ENCODE measurements around the gene CDK5.
A peak's percentile ranks its signal among the peaks of the same experiment; 100 is the strongest.
"Not testable (repeated sequence)": the region's sequence is repeated elsewhere in the genome, so short reads cannot be mapped to it uniquely, and the experiment has no call there.

Gene CDK5

GRCh38 chr7:151033864-151034249 is 23.8 kb downstream of the CDK5 start:
- DNase-seq (ENCODE audit: low spot score): no peak

GRCh38 chr7:151032936-151033863 is 24.5 kb downstream of the CDK5 start:
- no peak for DNase-seq (ENCODE audit: low spot score)

GRCh38 chr7:151031011-151031410 is 26.7 kb downstream of the CDK5 start:
- no peak for DNase-seq (ENCODE audit: low spot score)

DNA sequence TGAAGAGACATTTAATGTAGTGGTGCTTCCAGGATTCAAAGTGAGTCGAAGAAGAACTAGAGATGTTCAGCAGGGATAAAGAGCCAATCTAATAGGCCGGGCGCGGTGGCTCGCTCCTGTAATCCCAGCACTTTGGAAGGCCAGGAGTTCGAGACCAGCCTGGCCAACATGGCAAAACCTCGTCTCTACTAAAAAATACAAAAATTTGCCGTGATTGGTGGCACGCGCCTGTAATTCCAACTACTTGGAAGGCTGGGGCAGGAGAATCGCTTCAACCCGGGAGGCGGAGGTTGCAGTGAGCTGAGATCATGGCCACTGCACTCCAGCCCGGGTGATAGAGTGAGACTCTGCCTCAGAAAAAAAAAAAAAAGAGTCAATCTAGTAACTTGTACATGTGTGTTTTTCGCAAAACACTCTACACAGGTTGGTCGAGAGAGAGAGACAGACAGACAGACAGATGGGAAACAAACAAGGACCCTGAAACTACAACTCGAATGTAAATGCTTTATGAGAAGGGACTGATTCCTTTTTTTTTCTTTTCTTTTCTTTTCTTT is 28.7 kb downstream of the CDK5 start:
- DNase-seq (ENCODE audit: low spot score): peak; percentile 13

- DNase-seq (ENCODE audit: low spot score): peak; percentile 99
Observed at GRCh38 chr7:151028131-151028947, 29.4 kb downstream of the CDK5 start, which contains the start of gene ABCB8. Gene ABCB8 (plus strand): TSS chr7:151028450. CDS start chr7:151028516, 66 bp downstream.

DNA sequence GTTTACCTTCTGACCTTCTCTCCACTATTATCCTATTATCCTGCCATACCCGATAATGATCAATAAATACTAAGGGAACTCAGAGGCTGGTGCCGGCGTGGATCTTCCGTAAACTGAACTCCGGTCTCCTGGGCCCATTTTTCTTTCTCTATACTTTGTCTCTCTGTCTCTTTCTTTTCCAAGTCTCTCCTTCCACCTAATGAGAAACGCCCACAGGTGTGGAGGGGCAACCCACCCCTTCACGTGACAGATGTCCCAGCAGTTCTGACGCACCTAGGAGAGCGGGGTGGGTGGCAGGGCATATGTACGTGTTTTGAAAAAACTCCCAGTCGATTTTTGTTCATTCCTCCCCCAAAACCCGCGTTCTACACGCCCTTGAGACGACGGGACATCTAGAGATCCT is 30.0 kb downstream of the CDK5 start:
- not testable (repeated sequence) for DNase-seq (ENCODE audit: low spot score)

GRCh38 chr7:151026771-151027727 is 30.6 kb downstream of the CDK5 start:
- peak; percentile 63 for DNase-seq (ENCODE audit: low spot score)

DNA sequence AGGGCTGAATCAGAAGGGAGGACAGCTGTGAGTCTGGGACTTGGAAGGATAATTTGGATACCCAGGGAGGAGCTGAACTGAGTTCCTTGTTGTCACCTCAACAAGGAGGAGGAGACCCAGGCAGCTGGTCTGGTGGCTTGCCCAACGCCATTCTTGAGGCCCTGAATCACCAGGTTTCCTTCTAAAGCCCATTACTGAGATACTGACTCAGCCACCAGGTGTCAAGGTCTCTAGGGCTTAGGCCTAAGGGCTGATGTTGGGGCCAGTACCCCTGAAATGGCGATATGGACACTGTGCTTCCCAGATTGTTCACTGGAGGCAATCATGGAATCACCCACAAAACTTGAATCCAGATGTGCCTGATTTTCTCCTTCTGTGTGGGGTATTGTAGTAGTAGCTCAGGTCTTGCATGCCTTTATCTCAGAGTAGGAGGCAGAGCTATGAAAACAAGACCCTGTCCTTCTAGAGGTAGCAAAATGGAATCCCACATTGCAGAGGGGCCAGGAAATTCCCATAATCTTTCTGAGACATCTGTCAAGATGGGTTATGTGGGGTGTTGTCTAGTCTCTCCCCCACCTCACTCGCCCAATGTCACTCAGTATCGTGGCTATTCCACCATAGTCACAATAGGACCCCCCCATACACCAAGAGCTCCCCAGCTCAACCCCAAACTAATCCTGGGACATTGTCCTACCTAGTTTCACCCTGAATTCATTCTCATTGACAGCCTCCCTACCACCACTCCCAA is 31.6 kb downstream of the CDK5 start:
- DNase-seq (ENCODE audit: low spot score): peak; percentile 13

DNA sequence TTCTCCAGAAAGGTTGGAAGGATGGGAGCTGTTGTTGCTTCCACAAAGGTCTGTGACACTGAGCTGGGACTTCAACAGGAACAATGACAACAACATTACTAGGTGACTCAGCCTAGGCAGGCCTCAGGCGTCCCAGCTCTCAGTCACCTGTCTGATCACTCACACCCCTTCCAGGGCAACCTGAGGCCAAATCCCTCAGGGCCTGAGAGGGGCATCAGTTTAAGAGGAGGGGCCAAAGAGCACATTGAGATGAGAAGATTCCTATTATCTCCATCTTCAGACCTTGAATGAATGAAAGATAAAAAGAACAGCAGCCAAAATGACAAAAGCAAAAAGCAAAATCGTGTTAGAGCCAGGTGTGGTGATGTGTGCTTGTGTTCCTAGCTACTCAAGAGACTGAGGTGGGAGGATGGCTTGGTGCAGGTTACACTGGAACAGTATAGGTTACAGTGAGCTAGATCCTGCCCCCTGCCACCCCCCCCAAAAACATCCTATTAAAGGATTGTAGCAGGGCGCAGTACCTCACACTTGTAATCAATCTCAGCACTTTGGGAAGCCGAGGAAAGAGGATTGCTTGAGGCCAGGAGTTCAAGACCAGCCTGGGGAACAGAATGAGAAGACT is 33.2 kb downstream of the CDK5 start, which contains the start of gene ATG9B:
TSS of gene ATG9B (minus strand) at position 60 of the 622 bp plus-strand sequence. CDS start 71 bp downstream, outside the sequence.
- no peak for DNase-seq (ENCODE audit: low spot score)

GRCh38 chr7:151023232-151023631 is 34.5 kb downstream of the CDK5 start:
- no peak for DNase-seq (ENCODE audit: low spot score)

DNA sequence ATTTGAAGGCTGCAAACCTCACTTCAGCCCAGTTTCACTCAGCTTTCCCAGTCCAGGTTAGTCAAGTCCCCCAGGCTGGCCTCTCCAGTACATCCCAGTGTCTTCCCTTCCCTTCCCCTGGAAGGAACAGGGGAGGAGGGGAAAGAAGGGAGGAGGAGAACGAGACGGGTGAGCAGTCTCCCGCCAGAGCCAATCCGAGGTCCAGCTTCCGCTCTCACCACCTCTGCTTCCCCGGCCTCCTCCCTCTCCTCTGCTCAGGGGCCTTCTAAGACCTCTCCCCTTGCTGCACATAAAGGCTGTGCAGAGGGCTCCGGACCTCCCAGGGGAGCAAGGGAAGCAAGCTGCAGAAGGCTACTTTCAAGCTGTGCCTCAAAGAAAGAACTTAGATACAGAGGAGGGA is 37.5 kb downstream of the CDK5 start:
- no peak for DNase-seq (ENCODE audit: low spot score)

GRCh38 chr7:151019130-151019447 is 38.6 kb downstream of the CDK5 start:
- DNase-seq (ENCODE audit: low spot score): no peak

DNA sequence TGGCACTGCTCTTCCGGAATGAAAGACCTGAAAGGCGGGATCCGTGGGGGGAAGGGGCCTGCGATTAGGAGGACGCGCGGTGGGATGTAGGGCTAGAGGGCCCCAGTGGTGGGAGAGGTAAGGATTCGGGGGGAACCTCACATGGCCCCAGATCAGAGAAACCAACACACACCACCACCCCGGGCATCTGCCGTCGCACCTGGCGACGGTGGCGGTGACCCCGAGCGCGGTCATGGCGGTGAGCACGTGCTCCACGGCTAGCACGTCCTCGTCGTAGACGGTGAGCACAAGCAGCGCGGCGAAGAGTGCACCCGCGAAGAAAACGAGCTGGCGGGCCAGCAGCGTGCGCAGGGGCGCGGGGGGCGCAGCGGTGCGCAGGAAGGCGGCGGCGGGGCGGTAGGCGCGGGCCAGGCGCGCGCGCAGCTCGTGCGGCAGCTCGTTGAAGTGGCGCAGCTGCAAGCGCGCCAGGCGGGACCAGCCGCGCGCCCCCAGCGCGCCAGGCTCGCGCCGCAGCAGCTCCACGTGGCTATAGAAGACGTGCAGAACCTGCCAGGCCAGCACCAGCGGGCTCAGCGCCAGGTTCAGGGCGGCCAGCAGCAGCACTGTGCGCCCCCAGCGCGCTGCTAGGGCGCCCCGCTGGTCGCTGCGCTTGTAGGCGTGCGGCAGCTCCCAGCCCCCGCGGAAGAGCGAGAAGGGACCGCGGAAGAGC is 39.1 kb downstream of the CDK5 start:
- no peak for DNase-seq (ENCODE audit: low spot score)

- peak; percentile 51 for DNase-seq (ENCODE audit: low spot score)
Observed at GRCh38 chr7:151017953-151018420, 39.7 kb downstream of the CDK5 start.

DNA sequence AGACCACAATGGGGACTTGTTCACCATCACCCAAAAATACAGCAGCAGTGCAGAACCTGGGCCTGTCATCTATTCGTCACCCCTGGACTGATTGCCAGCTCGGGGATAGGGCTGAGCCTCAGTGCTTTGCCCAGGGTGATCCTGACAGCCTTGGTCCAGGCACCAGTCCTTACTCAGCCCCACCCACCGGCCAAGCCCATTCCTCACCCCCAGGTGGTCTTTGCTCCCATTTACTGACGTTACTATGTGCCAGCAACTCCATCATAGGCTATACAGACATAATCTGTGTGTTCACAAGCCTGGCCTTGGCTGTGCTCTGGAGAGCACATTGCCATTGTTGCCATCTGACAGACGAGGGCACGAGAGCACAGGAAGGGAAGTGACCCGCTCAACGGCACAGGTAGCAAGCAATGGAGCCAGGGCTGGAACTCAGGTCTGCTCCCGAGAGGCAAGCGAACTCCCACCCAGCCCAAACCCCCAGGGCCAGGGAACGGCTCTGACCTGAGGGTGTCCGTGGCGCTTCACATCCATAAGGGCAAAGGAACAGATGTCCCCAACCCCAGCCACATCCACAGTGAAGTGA is 40.2 kb downstream of the CDK5 start:
- DNase-seq (ENCODE audit: low spot score): no peak

- no peak for DNase-seq (ENCODE audit: low spot score)
Observed at GRCh38 chr7:151016942-151017341, 40.8 kb downstream of the CDK5 start.

DNA sequence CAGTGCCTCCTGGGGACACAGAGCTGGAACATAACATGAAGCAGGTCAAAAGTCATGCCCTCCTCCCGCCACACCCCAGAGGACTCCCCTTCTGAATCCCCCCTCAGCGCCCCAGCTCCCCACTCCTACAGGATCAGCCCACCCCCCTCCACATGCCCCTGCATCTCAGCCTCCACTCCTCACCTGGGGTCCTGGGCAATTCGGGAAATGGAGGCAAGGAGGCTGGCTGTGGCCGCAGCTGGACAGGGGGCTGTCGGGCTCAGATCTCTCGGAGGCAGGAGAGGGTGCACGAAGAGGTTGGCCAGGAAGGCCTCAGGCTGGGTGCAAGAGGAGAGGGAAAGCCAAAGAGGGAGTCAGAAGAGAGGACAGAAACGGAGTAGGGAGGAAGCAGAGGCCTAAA is 41.2 kb downstream of the CDK5 start:
- DNase-seq (ENCODE audit: low spot score): no peak

GRCh38 chr7:151015967-151016366 is 41.7 kb downstream of the CDK5 start:
- no peak for DNase-seq (ENCODE audit: low spot score)

- no peak for DNase-seq (ENCODE audit: low spot score)
Observed at GRCh38 chr7:151014950-151015349, 42.7 kb downstream of the CDK5 start.
